22Rv1 (cell line): Measurements from ENCODE around the gene JAGN1.

Experiments
- ZFX ChIP-seq: fragments of 450-650 bp; IDR thresholded peaks from 2 replicates; pipeline ENCODE4 v1.6.1; 2017; ENCODE audit warnings: antibody characterized with exemption, borderline replicate concordance
- TF ChIP-seq, protein P1 (sequence below): fragments of 450-650 bp; IDR thresholded peaks from 2 replicates; pipeline ENCODE4 v1.5.1; 2017; ENCODE audit warnings: mild to moderate bottlenecking

DNA sequence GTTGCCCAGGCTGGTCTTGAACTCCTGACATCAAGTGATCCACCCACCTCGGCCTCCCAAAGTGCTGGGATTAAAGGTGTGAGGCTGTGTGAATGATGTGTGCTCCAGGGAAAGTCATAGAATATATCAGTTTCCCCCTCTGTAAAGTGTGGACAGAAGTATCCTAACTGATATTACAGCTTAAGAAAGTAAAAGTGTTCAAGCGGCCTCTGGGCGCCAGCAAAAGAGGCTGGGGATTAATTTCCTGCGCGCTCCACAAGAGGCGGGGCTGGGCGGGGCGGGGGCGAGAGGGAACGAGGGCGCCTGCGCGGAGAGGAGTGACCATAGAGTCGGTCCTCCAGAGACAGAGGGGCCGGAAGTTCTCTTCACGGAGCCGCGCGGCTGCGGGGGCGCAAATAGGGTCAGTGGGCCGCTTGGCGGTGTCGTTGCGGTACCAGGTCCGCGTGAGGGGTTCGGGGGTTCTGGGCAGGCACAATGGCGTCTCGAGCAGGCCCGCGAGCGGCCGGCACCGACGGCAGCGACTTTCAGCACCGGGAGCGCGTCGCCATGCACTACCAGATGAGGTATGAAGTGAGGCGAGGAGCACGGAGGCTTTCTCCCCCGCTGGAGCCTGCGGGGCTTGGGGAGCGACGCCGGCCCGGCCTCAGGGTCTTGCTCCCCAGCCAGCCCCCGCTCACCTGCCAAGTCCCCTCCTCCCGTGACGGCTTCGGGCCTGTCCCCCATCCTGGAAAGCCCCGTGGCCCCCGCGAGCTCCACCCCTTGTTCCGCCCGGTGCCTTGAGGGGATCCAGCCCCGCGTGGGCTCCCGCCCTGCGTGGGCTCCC lies at the start of gene JAGN1:
- TF ChIP-seq, protein P1, sequence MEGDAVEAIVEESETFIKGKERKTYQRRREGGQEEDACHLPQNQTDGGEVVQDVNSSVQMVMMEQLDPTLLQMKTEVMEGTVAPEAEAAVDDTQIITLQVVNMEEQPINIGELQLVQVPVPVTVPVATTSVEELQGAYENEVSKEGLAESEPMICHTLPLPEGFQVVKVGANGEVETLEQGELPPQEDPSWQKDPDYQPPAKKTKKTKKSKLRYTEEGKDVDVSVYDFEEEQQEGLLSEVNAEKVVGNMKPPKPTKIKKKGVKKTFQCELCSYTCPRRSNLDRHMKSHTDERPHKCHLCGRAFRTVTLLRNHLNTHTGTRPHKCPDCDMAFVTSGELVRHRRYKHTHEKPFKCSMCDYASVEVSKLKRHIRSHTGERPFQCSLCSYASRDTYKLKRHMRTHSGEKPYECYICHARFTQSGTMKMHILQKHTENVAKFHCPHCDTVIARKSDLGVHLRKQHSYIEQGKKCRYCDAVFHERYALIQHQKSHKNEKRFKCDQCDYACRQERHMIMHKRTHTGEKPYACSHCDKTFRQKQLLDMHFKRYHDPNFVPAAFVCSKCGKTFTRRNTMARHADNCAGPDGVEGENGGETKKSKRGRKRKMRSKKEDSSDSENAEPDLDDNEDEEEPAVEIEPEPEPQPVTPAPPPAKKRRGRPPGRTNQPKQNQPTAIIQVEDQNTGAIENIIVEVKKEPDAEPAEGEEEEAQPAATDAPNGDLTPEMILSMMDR, result no peak
- no peak for TF ChIP-seq ZFX
